Measurements from ENCODE around the gene MAP2K1.
"Not testable (repeated sequence)": the region's sequence is repeated elsewhere in the genome, so short reads cannot be mapped to it uniquely, and the experiment has no call there.

Gene MAP2K1

DNA sequence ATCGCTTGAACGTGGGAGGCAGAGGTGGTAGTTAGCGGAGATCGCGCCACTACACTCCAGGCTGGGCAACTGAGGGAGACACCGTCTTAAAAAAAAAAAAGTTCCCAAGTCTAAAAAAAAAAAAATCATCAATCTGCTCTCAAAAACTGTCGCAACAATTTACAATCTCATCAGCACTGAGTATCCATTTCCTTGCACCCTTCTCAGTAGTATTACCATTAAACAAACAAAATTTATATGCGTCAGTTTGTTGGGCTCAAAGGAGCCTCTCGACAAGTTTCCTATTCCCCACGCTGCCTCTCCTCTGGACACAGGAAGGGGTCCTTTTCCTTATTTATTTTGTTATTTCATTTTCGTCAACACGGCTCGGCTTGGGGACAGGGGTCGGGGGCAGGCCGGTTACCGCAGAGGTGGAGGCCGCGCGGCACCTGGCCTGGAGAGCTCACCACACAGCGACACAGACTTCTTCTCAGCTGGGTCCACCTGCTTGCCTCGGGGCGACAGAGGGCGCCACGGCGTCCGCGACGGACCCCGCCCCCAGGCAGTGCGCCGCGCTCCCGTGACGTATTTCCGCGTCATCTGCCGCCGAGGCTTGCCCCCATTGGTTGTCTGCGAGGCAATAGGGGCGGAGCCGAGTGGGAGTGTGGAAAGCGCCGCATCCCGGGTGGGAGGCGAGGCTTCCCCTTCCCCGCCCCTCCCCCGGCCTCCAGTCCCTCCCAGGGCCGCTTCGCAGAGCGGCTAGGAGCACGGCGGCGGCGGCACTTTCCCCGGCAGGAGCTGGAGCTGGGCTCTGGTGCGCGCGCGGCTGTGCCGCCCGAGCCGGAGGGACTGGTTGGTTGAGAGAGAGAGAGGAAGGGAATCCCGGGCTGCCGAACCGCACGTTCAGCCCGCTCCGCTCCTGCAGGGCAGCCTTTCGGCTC is at the start of gene MAP2K1:
Gene MAP2K1 (plus strand): TSS at position 709 of the 920 bp plus-strand sequence. CDS start 436 bp downstream, outside the sequence.
- DNase-seq: peak; percentile 99

DNA sequence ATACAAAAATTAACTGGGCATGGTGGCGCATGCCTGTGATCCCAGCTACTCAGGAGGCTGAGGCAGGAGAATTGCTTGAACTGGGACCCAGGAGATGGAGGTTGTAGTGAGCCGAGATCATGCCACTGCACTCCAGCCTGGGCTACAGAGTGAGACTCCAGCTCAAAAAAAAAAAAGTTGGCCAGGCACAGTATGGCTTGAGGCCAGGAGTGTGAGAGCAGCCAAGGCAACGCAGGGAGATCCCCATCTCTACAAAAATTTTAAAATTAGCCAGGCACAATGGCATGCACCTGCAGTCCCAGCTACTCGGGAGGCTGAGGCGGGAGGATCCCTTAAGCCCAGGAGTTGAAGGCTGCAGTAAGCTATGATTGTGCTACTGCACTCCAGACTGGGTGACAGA is 38.2 kb upstream of the MAP2K1 start:
- DNase-seq: not testable (repeated sequence)

DNA sequence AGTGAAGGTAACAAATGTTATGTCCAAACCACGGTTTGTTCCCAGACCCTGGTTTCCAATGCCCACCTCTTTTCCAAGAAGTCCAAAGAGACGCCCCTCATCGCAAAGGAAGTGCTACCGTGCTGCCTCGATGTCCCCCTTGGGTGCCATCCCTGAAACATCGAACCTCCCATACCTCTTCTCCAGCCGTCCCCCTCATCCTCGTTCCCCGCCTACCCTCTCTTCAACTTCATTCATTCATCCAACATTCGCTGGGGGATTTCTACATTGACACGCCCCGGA is 30.7 kb upstream of the MAP2K1 start:
- DNase-seq: no peak

DNA sequence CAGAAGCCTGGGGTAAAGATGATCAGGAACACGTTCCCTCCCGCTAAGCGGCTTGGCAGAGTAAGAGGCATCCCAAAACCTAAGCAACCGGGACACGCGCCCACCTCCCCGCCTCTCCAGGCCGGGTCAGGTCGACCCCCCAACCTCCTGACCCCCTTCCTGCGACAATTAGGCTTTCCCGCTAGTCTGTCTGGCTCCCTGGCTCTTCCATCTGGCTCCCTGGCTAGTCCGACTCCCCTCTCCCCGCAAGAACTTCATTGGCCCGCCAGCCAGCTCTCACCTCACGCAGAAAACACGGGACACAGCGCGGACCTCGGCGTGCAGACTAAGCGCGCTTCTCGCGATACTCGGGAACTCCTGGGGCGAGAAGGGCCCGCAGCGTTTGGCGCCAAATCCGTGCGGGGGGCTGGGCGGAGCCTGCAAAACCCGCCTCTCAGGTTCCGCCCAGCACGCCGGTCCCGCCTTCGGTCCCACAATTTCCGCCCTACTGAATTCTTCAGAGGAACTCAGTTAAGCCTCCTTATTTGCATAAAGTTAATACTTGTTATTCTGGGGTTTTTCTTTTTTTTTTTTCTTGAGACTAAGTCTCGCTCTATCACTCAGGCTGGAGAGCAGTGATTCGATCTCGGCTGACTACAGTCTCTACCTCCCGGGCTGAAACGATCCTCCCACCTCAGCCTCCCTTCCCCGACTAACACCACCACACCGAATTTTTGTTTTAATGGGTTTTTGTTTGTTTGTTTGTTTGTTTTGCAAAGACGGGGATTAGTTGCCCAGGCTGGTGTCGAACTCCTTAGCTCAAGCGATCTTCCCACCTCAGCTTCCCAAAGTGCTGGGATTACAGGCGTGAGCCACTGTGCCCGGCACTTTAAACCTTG is 30.1 kb upstream of the MAP2K1 start, which contains the start of gene TIPIN:
Gene TIPIN (minus strand): TSS at position 327 of the 878 bp plus-strand sequence. CDS start 3,738 bp downstream, outside the sequence.
- DNase-seq: peak; percentile 96

DNA sequence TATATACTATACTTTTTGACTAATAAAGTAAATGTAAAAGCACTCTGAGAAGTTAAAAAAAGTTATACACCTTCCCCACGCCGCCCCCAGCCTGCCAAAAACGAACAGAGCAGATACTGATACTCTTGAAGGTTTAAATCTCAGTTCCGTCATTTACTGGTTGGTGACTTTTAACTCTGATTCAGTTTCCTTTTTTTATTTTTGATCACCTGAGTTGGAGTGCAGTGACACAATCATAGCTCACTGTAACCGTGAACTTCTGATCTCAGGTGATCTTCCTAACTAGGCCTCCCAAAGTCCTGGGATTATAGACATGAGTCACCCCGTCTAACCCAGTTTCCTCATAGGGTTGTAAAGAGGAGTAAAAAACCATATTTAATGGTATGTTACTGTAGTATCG is 27.0 kb upstream of the MAP2K1 start:
- DNase-seq: no peak

DNA sequence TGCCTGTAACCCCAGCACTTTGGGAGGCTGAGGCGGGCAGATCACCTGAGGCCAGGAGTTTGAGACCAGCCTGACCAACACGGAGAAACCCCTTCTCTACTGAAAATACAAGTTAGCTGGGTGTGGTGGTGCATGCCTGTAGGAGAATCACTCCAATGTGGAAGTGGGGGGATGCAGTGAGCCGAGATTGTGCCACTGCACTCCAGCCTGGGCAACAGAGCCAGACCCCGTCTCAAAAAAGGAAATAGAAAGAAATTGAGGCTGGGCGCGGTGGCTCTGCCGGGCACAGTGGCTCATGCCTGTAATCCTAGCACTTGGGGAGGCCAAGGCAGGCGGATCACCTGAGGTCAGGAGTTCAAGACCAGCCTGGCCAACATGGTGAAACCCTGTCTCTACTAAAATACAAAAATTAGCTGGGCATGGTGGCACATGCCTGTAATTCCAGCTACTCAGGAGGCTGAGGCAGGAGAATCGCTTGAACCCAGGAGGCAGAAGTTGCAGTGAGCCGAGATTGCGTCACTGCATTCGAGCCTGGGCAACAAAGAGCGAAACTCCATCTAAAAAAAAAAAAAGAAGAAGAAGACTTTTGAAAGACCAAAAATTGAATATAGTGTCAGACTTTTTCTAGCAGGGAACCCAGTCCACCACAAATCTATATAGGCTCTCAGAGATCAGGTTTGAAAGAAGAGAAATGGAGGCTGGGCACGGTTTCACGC is 24.8 kb upstream of the MAP2K1 start:
- DNase-seq: not testable (repeated sequence)

DNA sequence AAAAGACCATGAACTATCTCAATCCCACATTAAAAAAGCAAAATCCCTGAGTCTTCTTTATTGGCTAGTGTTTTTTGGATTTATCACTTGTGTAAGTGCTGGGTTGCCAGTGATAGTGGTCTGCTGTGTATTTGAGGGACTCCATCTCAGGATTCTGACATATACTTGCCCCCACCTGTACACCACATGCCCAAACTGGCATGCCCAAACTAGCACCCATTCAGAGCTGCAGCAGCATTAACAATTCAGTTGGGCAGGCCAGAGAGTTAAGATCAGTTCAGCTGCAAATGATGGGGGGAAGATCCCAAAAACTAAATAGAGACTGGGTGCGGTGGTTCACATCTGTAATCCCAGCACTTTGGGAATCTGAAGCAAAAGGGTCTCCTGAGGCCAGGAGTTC is 23.9 kb upstream of the MAP2K1 start:
- no peak for DNase-seq

DNA sequence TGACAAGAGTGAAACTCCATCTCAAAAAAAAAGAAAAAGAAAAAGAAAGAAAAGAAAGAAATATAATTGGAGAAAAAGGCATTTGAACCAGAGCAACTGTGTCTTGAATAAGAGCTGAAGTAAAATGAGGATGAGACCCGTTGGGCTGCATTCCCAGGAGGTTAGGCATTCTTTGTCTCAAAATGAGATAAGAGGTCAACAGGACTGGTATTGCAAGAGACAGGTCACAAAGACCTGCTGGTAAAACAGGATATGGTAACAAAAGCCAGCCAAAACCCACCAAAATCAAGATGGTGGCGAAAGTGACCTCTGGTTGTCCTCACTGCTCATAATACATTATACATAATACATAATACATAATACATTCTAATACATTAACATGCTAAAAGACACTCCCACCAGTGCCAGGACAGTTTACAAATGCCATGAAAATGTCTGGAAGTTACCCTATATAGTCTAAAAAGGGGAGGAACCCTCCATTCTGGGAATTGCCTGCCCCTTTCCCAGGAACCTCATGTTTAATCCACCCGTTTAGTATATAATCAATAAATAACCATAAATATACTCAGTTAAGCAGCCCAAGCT is 21.7 kb upstream of the MAP2K1 start:
- DNase-seq: no peak

DNA sequence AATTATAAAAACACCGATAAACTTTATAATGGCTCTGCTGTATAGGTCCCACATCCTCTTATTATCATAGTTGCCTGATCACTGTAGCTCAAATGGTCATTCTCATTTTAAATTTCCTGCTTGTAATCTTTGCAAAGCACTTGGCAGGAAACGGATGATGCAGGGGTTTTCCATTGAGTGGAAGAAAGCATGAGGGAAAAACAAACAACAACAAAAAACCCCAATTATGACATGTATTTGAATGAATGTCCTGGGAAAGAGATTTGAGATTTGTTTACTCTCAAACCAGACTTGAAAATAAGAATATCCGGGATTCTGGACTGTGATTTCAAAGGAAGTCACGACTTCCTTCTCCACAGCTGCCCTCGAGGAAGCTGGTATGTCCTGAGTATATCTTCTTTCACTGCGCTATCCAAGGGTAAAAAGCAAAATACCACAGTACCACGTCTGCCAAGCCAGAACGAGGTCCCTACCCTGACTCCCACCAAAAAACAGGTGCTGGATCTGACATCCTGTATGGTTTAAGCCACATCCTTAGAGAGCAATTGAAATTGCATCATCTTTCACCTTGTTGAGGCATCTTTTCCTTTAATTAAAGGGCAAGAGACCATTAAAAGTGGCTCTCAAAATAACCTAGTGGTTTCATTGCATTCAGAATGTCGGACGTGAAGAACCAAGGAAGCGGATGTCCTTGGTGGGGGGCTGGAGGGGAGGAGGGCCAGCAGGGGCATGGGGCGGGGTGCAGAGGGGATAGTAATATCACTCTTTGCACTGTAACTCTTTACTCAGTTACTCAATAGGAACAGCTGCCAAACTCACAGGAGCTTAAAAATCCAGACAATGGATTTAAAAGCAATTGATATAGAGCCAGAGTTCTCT is 16.7 kb upstream of the MAP2K1 start:
- DNase-seq: no peak

DNA sequence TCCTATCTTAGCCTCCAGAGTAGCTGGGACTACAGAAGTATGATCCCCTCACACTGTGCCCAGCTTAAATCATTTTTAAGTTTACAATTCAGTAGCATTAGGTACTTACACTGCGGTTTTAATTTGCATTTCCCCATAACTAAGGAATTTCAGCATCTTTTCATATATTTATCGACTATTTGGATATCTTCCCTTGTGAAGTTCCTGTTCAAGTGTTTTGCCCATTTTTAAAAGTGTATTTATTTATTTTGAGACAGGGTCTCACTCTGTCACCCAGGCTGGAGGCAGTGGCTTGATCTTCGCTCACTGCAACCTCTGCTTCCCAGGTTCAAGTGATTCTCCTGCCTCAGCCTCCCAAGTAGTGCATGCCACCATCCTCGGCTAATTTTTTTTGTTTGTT is 12.5 kb upstream of the MAP2K1 start:
- no peak for DNase-seq

DNA sequence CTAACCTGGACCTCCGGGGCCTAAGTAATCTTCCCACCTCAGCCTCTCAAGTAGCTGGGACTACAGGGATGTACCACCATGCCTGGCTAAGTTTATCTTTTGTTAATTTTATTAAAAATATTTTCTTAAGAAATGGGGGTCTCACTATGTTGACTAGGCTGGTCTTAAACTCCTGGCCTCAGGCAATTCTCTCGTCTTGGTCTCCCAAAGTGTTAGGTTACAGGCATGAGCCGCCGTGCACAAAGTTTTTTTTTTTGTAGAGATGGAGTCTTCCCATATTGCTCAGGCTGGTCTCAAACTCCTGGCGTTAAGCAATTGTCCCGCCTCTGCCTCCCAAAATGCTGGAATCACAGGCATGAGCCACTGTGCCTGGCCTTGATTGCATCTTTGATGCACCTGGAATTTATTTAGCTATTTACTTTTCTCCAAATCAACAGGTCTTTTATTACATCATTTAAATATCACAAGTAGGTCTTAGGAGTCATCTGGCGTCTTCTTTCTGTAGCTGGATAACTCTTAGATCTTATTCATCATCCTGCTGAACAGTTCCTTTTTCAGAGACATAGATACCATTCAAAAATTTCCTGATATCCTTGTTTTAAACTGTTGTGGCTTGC is 7.8 kb upstream of the MAP2K1 start:
- no peak for DNase-seq

DNA sequence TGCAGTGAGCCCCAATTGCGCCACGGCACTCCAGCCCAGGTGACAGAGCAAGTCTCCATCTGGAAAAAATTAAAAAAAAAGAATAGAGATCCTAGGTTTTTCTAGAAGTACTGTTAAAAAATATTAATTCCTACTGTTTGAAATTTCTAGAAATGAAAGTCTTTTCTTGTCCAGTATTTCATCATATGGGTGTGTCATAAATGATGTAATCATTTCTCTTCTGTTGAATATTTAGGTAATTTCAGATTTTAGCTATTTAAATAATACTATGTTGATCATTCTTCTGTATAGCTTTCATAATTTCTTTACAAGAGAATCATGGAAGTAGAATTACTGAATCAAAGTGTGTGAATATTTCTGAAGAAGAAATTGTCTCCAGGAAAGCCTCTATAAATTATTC is 5.3 kb upstream of the MAP2K1 start:
- DNase-seq: not testable (repeated sequence)

DNA sequence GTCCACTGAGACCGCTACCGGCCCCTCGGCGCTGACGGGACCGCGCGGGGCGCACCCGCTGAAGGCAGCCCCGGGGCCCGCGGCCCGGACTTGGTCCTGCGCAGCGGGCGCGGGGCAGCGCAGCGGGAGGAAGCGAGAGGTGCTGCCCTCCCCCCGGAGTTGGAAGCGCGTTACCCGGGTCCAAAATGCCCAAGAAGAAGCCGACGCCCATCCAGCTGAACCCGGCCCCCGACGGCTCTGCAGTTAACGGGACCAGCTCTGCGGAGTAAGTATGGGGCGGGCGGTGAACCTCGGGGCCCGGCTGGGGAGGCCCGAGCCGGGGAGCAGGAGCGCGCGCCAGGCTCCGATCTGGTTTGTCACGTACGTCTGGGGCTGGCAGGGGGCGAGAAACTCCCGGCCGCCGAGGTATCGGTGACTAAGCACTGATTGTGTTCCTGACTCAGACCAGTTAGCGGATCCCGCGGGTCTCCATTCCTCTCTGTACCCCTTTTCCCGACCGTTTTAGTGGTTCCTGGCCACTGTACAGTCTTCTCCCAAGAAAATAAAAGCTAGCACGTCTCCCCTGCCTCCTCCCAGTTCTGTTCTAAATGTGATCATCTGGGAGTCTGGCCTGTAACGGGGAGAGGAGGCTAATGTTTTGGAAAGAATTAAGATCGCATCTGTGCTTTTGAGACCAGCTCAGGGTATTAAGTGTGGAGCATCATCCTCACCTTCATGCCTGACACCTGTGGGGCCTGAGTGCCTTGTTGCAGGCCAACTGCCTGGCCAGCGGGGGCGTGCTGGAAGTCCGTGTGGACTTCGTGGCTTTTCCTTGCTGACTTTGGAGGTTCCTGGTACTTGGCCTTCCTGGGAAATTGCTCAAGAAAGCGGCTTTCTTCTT is 691 bp downstream of the MAP2K1 start:
- peak; percentile 72 for DNase-seq

DNA sequence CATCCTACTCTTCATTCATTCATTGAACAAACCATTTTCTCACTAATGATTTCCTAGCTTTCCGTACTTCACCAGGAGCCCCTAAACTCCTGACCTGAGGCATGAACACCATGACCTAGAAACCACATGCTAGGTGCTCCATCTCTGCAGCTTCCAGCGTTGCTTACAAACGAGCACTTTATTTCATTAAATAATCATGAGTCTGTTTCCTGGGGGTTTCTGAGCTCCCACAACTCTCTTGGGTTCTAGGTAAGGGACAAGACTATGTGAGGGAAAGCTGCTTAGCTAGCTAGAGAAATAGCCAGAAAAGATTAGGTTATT is 1.3 kb downstream of the MAP2K1 start:
- DNase-seq: no peak

DNA sequence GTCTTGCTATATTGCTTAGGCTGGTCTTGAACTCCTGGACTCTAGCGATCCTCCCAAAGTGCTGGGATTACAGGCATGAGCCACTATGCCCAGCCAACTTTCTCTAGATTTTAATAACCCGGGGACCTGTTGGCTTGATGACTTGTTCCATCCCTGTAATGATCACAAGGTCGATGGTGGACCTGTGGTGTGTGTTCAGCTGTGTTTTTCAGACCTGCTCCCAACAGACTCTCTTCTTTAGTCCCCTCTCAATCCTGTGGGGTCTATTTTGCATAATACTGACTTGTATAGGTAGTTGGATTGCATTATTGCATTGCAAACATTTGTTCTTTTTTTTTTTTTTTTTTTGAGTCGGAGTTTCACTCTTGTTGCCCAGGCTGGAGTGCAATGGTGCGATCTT is 1.9 kb downstream of the MAP2K1 start:
- no peak for DNase-seq

DNA sequence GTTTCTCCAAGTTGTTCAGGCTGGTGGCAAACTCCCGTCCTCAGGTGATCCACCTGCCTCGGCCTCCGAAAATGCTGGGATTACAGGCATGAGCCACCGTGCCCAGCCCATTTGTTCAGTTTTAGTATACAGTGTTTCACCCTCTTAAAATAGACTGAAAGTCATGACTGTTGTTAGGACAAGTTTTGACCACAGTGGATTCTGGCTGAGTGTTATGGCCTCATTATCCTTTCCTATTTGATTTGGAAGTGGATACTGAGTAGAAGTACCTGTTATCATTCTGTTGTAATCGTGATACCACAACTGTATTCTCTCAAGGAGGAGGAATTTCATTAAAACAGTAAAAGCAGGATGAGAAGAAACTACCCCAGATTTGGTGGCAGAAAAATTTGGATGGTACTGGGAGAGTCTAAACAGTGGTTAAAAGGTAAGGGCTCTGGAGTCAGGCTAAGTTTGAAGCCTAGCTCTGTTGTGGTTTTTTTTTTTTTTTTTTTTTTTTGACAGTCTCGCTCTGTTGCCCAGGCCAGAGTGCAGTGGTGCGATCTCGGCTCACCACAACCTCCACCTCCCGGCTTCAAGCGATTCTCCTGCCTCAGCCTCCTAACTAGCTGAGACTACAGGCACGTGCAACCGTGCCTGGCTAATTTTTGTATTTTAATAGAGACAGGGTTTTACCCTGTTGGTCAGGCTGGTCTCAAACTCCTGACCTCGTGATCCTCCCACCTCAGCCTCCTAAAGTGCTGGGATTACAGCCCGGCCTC is 2.6 kb downstream of the MAP2K1 start:
- DNase-seq: no peak

DNA sequence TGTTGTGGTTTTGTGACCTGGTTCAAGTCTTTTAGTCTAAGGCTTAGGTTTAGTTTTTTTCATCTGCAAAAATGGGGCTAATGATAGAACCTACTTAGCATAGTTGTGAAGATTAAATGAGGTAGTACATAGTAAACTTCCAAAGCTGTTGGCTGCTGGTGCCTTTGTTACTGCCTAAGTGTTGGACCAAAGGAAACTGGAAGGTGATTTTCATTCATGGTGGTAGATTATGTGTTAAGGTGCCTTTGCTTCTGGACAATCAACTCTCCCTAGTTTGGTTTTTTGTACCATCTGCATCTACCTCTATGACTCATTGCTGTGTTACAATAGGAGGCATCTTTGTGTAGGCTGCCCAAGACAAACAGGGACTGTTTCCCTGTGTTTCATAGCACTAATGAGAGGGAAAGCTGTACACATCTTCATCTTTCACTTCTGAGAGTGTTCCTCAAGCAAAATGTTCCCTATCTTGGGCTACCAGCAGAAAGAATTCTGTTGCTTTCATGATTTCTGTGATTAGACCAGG is 3.2 kb downstream of the MAP2K1 start:
- no peak for DNase-seq

DNA sequence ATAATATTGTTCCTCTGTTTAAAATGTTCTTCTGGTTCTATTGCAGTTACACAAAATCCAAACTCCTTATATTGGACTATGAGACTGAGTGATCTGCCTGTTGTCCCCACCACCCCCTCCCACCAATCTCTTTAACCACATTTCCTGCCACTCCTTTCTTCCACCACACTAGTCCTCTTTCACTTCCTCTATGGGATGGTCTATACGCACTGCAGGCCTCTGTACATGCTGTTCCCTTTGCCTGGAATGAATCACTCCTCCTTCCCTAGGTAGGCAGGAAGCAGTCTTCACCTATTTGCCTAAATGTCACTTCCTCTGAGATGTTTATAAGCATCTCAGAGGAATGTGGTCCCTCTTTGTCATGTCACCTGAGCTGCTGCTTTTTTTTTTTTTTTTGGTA is 4.0 kb downstream of the MAP2K1 start:
- no peak for DNase-seq

DNA sequence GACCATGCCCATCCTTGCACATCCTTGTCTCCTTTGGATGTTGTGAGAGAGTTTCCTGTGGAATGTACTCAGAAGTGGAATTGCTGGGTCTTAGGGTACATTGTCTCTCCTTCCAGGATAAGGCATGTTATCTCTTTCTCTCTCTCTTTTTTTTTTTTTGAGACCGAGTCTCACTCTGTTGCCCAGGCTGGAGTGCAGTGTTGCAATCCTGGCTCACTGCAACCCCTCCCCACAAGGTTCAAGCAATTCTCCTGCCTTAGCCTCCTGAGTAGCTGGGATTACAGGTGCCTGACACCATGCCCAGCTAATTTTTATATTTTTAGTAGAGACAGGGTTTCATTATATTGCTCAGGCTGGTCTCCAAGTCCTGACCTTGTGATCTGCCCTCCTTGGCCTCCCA is 6.3 kb downstream of the MAP2K1 start:
- DNase-seq: not testable (repeated sequence)
